UCSD-AML1 (cell line): ENCODE data around the gene MEIS3.
"Not testable (repeated sequence)": the region's sequence is repeated elsewhere in the genome, so short reads cannot be mapped to it uniquely, and the experiment has no call there.

Source experiments
- DNase-seq: peaks from one replicate; lab custom pipeline; 2025; ENCODE audit not compliant: unreplicated experiment; lab: John Stamatoyannopoulos, UW

Gene MEIS3

GRCh38 chr19:47388721-47389120, 30.6 kb downstream of the MEIS3 start:
- not testable (repeated sequence) for DNase-seq

GRCh38 chr19:47387623-47388022, 31.7 kb downstream of the MEIS3 start:
- not testable (repeated sequence) for DNase-seq

GRCh38 chr19:47386582-47386981, 32.7 kb downstream of the MEIS3 start:
- not testable (repeated sequence) for DNase-seq

GRCh38 chr19:47384533-47384932, 34.8 kb downstream of the MEIS3 start:
- DNase-seq = not testable (repeated sequence)

- DNase-seq = not testable (repeated sequence)
Measured at GRCh38 chr19:47383890-47384289, 35.4 kb downstream of the MEIS3 start.

- DNase-seq = peak; percentile 55
Measured at GRCh38 chr19:47381653-47382279, 37.6 kb downstream of the MEIS3 start.

GRCh38 chr19:47381121-47381520, 38.2 kb downstream of the MEIS3 start:
- no peak for DNase-seq

GRCh38 chr19:47380559-47380958, 38.8 kb downstream of the MEIS3 start:
- DNase-seq = no peak

- DNase-seq = no peak
Measured at GRCh38 chr19:47379381-47379938, 39.9 kb downstream of the MEIS3 start.

GRCh38 chr19:47378246-47378645, 41.1 kb downstream of the MEIS3 start:
- DNase-seq = no peak

GRCh38 chr19:47377801-47378200, 41.5 kb downstream of the MEIS3 start:
- DNase-seq = no peak

GRCh38 chr19:47377208-47377701, 42.1 kb downstream of the MEIS3 start:
- no peak for DNase-seq

- DNase-seq = no peak
Measured at GRCh38 chr19:47376589-47377144, 42.7 kb downstream of the MEIS3 start.

- DNase-seq = no peak
Measured at GRCh38 chr19:47375694-47376588, 43.4 kb downstream of the MEIS3 start.

- DNase-seq = no peak
Measured at GRCh38 chr19:47374876-47375693, 44.2 kb downstream of the MEIS3 start.

GRCh38 chr19:47373246-47374240, 45.8 kb downstream of the MEIS3 start:
- no peak for DNase-seq

- DNase-seq = no peak
Measured at GRCh38 chr19:47372603-47373002, 46.7 kb downstream of the MEIS3 start.

GRCh38 chr19:47371261-47371660, 48.1 kb downstream of the MEIS3 start:
- DNase-seq = no peak

- no peak for DNase-seq
Measured at GRCh38 chr19:47370045-47370611, 49.2 kb downstream of the MEIS3 start.
